ENCODE results near the gene BAIAP3. TPM values are rescaled to one million over a fixed set of nuclear protein-coding genes. Genes with fewer than 3 reads are reported as not detected.

Gene BAIAP3
- total and polyA plus RNA-seq, 2 donors (not counting 3 experiments of a cell fraction or from before 2014, with no cell fraction given): 0.36 to 0.66 TPM

DNA sequence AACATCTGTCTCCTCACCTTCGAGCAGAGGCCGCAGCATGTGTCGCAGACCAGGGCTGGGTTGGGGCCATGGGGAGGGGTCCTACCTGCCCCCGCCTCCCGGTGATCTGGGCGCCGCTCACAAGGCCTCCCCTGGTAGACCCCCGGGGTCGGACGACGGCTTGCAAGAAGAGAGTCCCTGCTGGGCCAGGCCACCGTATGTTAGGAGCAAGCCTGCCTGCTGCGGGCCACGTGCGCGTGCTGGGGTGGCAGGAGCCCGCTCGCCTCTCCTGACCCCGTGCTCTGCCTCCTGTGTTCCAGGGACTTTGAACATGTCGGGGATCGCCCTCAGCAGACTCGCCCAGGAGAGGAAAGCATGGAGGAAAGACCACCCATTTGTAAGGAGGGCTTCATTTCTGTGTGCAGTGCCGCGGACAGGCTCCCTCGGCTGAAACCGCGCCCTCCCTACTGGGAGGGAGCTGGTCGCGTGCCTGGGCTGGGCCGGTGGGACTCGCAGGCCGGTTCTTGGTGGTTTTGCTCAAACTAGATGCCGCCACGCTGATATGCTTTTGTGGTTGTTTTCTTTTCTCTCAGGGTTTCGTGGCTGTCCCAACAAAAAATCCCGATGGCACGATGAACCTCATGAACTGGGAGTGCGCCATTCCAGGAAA is 19.6 kb upstream of the BAIAP3 start:
- Histone ChIP-seq H3K9me1 (replicated peaks; ENCODE audit: control insufficient read depth, extremely low read depth, insufficient read depth, low read length) (no peaks in the 10 kb centered on the region), H3K9me3 (replicated peaks; ENCODE audit: control insufficient read depth, insufficient read depth, low read length) (no peaks in the 10 kb centered on the region), H3K27ac (ENCODE audit: insufficient read depth, low read depth, low read length) (no peak overlapping the region), H3K4me1 (ENCODE audit: control insufficient read depth, extremely low read depth, insufficient read depth, low read length) (peaks cover 14% of the 10 kb centered on the region), H3K4me3 (replicated peaks in 1 of 3; ENCODE audit: insufficient read depth in 1 of 3, low read depth in 1 of 3, low read length in 3 of 3) (no peak overlapping the region), H3K36me3 (ENCODE audit: control insufficient read depth in 2 of 2, extremely low read depth in 1 of 2, insufficient read depth in 2 of 2, low read length in 2 of 2) (peaks cover 20 to 42% of the 10 kb centered on the region in 2 experiments), H3K79me2 (ENCODE audit: control insufficient read depth, insufficient read depth, low read length) (peaks cover 80% of the 10 kb centered on the region), H3K9ac (replicated peaks; ENCODE audit: extremely low read depth, insufficient read depth, low read length) (no peak overlapping the region), H4K20me1 (replicated peaks; ENCODE audit: control insufficient read depth, extremely low read depth, insufficient read depth, low read length) (no peaks in the 10 kb centered on the region), H3K27me3 (ENCODE audit: control insufficient read depth in 2 of 2, insufficient read depth in 2 of 2, low read length in 2 of 2) (no peaks in the 10 kb centered on the region), H2AFZ (ENCODE audit: low read depth, low read length) (no peak overlapping the region), H3K4me2 (ENCODE audit: insufficient read depth, low read length) (no peak overlapping the region)
- CTCF ChIA-PET: no interaction called here
- TF ChIP-seq, protein P1, sequence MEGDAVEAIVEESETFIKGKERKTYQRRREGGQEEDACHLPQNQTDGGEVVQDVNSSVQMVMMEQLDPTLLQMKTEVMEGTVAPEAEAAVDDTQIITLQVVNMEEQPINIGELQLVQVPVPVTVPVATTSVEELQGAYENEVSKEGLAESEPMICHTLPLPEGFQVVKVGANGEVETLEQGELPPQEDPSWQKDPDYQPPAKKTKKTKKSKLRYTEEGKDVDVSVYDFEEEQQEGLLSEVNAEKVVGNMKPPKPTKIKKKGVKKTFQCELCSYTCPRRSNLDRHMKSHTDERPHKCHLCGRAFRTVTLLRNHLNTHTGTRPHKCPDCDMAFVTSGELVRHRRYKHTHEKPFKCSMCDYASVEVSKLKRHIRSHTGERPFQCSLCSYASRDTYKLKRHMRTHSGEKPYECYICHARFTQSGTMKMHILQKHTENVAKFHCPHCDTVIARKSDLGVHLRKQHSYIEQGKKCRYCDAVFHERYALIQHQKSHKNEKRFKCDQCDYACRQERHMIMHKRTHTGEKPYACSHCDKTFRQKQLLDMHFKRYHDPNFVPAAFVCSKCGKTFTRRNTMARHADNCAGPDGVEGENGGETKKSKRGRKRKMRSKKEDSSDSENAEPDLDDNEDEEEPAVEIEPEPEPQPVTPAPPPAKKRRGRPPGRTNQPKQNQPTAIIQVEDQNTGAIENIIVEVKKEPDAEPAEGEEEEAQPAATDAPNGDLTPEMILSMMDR (IDR thresholded peaks at IDR 0.05; ENCODE audit: extremely low read depth in 1 of 2, insufficient read depth in 1 of 2, low read depth in 1 of 2, low read length in 2 of 2): no peak
- TF ChIP-seq, protein P2, sequence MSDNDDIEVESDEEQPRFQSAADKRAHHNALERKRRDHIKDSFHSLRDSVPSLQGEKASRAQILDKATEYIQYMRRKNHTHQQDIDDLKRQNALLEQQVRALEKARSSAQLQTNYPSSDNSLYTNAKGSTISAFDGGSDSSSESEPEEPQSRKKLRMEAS (IDR thresholded peaks at IDR 0.05; ENCODE audit: insufficient read depth, insufficient read length): no peak
- TF ChIP-seq JUN (IDR thresholded peaks at IDR 0.05; ENCODE audit: borderline replicate concordance, insufficient read depth, insufficient read length, low read depth): no peak
- no TSS peak for BruUV-seq (replicated peaks)
- FAIRE-seq (no peak), DNase-seq (ENCODE audit: low read depth, low spot score) (no peak)
- intact Hi-C loops (cut with micrococcal nuclease): no loop called here
- POLR2A ChIA-PET: no interaction called here
- dilution Hi-C loops (cut with MboI; ENCODE audit: extremely low pct_ligation_motif_present, low sequenced_read_pairs): no loop called here

DNA sequence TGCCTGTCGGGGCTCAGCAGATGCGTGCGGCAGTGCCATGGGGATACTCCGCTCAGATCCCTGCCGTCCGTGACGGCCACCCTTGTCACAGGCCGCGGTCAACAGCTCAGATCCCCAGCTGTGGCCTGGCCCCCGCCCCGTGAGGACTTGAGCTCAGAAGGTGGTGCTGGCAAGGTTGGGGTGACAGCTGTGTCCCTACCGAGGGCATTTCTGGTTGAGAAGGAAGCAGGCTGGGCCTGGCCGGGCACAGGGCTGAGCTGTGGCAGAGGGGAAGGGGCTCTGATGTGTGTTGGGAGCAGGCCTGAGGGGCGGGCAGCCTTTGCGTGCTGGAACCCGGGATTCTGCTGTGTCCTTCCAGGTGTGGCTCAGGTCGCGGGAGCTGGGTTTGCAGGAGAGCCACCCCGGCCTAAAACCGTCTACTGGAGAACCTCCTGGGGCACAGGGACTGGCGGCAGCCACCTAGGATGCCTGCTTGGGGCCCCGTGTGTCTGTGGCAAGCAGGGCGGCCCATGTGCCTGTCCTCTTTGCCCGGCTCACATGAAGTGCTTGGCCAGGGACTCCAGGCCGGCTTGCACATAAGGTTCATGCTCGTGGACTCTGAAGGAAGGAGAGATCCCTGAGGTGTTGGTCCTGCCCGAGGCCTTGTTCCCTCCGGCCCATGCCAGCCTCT is 18.9 kb upstream of the BAIAP3 start:
- intact Hi-C loops (cut with micrococcal nuclease) (no loop called here), dilution Hi-C loops (cut with MboI; ENCODE audit: extremely low pct_ligation_motif_present, low sequenced_read_pairs) (no loop called here)
- FAIRE-seq (no peak), DNase-seq (ENCODE audit: low read depth, low spot score) (no peak)
- POLR2A ChIA-PET: no interaction called here
- TF ChIP-seq EZH2 (IDR thresholded peaks at IDR 0.05; ENCODE audit: borderline replicate concordance, low read depth, low read length, severe bottlenecking) (no peak), MYC (IDR thresholded peaks at IDR 0.05; ENCODE audit: low read depth, low read length) (no peak), GATA2 (IDR thresholded peaks at IDR 0.05; ENCODE audit: insufficient read depth, insufficient read length, low read depth, low read length) (no peak), FOS (IDR thresholded peaks at IDR 0.05; ENCODE audit: borderline replicate concordance, insufficient read depth, low read length) (no peak), POLR2A (IDR thresholded peaks at IDR 0.05; ENCODE audit: low read depth, low read length) (no peak), POLR2AphosphoS5 (IDR thresholded peaks at IDR 0.05; ENCODE audit: insufficient read depth, low read depth, low read length) (no peak), JUN (IDR thresholded peaks at IDR 0.05; ENCODE audit: borderline replicate concordance, insufficient read depth, insufficient read length, low read depth) (no peak)
- TF ChIP-seq, protein P2 (IDR thresholded peaks at IDR 0.05; ENCODE audit: insufficient read depth, insufficient read length): no peak
- TF ChIP-seq, protein P1 (IDR thresholded peaks at IDR 0.05; ENCODE audit: extremely low read depth in 1 of 2, insufficient read depth in 1 of 2, low read depth in 1 of 2, low read length in 2 of 2): no peak
- Histone ChIP-seq H3K4me1 (ENCODE audit: control insufficient read depth, extremely low read depth, insufficient read depth, low read length) (peaks cover 14% of the 10 kb centered on the region), H3K27ac (ENCODE audit: insufficient read depth, low read depth, low read length) (no peak overlapping the region), H3K9ac (replicated peaks; ENCODE audit: extremely low read depth, insufficient read depth, low read length) (no peak overlapping the region), H3K36me3 (ENCODE audit: control insufficient read depth in 2 of 2, extremely low read depth in 1 of 2, insufficient read depth in 2 of 2, low read length in 2 of 2) (peaks cover 20 to 49% of the 10 kb centered on the region in 2 experiments), H2AFZ (ENCODE audit: low read depth, low read length) (no peak overlapping the region), H4K20me1 (replicated peaks; ENCODE audit: control insufficient read depth, extremely low read depth, insufficient read depth, low read length) (no peaks in the 10 kb centered on the region), H3K9me3 (replicated peaks; ENCODE audit: control insufficient read depth, insufficient read depth, low read length) (no peaks in the 10 kb centered on the region), H3K79me2 (ENCODE audit: control insufficient read depth, insufficient read depth, low read length) (peaks cover 80% of the 10 kb centered on the region), H3K4me2 (ENCODE audit: insufficient read depth, low read length) (no peak overlapping the region), H3K9me1 (replicated peaks; ENCODE audit: control insufficient read depth, extremely low read depth, insufficient read depth, low read length) (no peaks in the 10 kb centered on the region), H3K27me3 (ENCODE audit: control insufficient read depth in 2 of 2, insufficient read depth in 2 of 2, low read length in 2 of 2) (no peaks in the 10 kb centered on the region), H3K4me3 (replicated peaks in 1 of 3; ENCODE audit: insufficient read depth in 1 of 3, low read depth in 1 of 3, low read length in 3 of 3) (no peak overlapping the region)
- CTCF ChIA-PET: no interaction called here
- BruUV-seq (replicated peaks): no TSS peak
